Stimulated activated CD4-positive, alpha-beta T cell treated with anti-CD3 and anti-CD28 coated beads, Interleukin-1b, Interleukin-23, amount 100 ng/mL, for 4 hours (primary cell): ENCODE data around the gene PBX3.

Experiments
- DNase-seq, 2 donors: peaks; one replicate each; pipeline ENCODE4 v3.0.0-alpha.2; 2020; ENCODE audit warnings: low read depth in 2 of 2

Gene PBX3

DNA sequence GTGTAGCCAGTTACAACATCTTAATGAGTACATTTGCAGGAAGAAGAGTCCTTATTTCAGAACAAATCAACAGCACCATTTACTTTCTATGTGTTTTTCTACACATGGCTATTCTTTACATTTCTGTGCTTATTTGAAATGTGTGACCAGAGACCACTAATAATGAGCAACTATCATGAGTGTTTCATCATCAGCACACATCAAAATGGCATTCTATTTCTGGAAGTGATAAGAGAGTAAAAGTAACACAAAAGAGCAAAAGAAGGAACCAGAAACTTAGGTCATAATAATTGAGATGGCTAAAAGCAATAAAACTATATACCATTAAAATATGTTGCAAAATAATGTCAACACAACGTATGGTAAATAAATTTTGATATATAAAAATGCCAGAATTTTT is 159.7 kb downstream of the PBX3 start:
- no peak for DNase-seq

GRCh38 chr9:125908136-125908535 is 161.0 kb downstream of the PBX3 start:
- DNase-seq = no peak

DNA sequence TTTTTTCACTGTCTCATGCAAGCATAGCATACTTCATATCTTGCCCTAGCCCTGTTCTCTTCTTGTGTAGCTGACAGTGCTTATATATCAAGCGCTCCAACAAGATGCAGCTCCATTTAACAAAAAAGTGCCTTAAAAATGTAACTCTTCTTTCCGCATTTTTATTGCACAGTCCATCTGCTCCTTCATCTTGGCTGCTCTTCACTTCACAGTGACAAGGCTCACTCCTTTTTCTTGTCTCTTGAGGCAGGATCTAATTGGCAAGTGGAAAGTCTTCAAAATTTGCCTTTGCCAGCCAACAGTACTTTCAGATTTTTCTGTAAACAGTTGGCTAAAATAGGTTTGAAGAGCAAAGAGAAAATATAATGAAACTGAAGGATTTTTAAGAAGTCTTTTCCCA is 161.8 kb downstream of the PBX3 start:
- no peak for DNase-seq

DNA sequence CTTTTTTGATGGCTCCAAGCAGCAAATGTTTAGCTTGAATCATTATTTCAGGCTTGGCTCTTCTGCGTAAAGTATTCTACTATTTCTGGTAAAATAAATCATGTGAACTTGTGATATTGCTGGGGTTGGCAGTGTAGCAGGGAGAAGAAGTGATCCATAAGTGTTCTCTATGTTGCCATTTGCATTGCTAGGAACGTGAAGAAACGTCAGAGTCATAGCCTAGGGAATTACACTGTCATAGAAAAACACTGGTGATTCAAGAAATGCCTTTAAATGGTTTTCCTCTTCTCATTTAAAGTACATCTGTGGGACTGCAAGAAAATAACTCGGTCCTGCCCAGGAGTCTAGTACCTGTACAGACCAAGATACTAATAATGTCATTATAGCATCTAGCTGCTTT is 162.3 kb downstream of the PBX3 start:
- DNase-seq = no peak

DNA sequence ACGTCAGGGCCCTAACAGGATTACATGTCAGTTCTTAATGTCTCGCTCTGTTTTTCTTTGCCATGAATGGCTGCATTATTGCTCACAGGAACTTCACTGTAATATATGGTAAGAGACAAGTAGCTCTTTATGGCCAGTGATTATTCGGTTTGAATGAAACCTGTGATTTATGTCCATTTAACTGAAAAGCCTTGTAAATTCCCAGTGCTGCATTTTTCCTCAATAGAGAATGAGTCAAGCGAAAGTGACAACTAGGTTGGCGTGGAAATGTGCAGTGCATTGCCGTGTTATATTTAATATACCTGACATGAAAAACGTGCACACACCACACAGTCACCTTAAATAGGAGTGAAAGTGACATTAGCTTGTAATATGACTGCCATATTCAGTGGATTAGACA is 163.1 kb downstream of the PBX3 start:
- DNase-seq = no peak

- no peak for DNase-seq
These were observed 164.9 kb downstream of the PBX3 start for GRCh38 chr9:125911861-125912644.

DNA sequence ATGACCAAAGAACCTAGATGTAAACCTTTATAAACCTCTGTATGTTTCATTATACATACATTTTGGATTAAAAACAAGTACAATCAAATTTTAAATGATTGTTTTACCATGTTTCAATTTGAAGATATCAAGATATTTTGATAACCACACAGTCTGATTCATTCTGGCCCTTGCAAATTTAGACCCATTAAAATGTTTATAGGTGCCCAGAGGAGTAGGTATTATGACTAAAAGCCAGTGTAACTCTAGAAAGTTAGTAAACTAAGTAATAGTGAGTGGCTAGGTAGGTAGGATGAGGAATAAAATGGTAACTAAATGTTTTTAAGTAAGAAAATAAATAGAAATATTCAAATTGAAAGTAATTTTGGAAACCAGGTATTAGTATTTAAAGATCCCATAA is 165.5 kb downstream of the PBX3 start:
- DNase-seq = no peak

GRCh38 chr9:125913551-125913950 is 166.4 kb downstream of the PBX3 start:
- DNase-seq = no peak

DNA sequence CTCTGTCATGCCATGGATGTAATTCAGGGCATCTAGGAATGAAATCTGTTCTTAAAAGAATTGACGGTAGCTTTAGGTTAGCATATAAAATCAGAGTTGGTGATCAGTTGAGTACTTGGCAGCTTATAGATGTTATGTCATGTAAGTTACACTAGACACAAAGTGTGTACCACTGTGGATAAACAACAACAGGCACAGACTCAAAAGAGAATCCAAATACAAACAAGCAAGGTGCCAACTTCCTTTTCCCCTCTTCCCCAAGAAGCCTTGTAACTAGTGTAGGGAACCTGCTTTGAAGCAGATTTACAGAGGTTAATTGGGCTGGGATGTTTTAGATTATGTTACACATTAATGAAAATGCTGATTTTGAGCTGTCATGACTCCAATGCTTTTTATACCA is 167.2 kb downstream of the PBX3 start:
- DNase-seq = no peak

- DNase-seq = no peak
These were observed 168.4 kb downstream of the PBX3 start for GRCh38 chr9:125915606-125916005.

DNA sequence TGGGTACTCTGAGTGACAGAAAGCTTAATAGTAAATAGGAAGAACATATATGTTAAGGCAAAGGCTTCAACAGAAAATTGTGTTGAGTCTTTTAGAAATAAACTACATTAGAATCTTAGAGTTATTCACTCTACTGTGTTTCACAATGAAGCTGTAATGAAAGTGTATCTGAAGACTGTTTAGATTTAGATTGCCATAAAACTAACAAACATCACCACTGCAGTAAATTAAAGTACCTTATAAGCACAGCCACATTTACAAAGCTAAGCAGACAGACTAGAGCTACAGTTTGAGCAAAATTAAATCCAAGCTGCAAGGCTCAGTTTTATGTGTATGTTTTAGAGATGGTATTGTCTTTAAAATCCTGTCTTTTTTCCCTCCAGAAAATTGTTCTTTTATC is 172.4 kb downstream of the PBX3 start:
- DNase-seq = no peak

GRCh38 chr9:125920402-125920801 is 173.2 kb downstream of the PBX3 start:
- DNase-seq = no peak

DNA sequence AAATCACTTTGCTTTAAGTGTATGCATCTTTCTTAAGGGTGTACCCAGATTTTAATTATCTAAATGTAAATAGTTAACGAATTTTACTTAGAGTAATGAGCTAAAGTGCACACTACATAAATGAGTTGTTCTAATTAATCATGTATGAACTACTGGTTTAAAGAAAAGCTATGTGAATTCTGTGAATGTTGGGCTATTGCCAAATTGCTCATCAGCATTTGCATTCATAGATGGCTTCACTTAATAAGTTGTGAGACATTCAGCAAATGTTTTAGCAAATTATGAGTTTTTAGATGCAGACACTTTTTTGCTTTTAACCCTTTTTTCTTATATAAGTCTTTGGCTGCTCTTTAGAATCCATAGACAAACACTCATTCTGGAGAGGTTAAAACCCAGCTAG is 175.7 kb downstream of the PBX3 start:
- DNase-seq = no peak

- DNase-seq = no peak
These were observed 177.2 kb downstream of the PBX3 start for GRCh38 chr9:125924351-125924750.

DNA sequence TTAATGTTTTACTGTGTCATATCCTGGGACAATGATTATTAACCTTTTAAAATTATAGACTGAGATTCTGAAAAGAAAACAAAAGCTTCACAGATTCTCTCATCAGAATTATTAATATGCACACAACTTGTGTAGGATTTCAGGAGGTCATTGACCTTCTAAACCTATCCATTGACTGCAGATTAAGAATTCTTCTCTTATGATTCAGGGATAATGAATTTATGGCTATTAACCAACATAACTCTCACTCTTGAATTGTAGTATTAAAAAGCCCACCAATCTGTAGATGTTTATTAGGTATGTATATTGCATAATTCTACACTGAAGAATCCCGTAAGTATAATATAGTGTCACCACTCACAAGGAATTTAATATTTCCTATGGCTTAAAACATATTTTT is 179.8 kb downstream of the PBX3 start:
- no peak for DNase-seq

DNA sequence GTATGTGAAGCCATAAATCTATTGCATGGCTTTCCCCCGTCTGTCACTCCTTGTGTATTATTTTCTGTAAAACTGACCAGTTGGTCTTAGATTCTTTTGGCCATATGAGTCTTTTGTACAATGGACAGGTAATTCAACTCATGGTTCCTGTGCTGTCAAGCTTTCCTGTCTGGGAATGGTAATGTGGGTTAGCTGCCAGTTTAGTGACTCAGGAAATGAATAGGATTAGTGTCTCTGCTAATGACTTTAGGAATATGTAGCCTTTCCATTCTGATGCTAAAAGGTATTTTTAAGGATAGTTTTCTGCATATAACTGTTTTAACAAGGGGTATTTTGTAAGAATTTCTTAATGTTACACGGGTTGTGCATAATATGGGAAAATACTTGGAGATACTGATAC is 182.7 kb downstream of the PBX3 start:
- DNase-seq = no peak

DNA sequence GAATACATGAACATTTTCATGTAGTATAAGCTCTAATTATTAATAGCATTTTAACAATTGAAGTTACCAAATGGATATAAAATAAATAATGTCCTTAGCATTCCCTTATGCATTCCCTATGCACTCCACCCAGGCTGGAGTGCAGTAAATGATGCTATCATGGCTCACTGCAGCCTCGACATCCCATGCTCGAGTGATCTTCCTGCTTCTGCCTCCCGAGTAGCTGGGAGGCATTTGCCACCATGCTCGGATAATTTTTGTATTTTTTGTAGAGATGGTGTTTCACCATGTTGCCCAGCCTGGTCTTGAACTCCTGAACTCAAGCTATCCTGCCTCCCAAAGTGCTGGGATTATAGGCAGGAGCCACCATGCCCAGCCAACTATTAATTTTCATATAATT is 184.0 kb downstream of the PBX3 start:
- no peak for DNase-seq

- no peak for DNase-seq
These were observed 184.8 kb downstream of the PBX3 start for GRCh38 chr9:125932012-125932411.

- DNase-seq = no peak
These were observed 185.7 kb downstream of the PBX3 start for GRCh38 chr9:125932746-125933455.

GRCh38 chr9:125942125-125942524 is 195.0 kb downstream of the PBX3 start:
- DNase-seq = no peak

GRCh38 chr9:125943831-125944230 is 196.7 kb downstream of the PBX3 start:
- DNase-seq = no peak

DNA sequence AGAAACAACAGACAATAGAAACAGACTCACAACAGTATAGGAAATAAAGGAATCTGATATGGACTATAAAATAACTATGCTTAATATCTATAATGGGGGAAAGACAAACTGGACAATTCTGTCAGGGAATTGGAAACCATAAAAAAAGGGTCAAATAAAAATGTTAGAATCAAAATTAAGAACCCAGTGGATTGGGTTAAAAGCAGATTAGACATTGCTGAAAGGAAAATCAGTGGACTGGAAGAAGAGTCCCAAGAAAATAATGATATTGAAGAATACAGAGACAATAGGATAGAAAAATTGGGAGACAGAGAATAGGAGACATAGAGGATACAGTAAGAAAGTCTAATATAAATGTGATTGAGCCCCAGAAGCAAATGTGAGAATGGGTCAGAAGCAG is 199.2 kb downstream of the PBX3 start:
- DNase-seq = no peak

GRCh38 chr9:125948887-125949596 is 201.9 kb downstream of the PBX3 start:
- DNase-seq = no peak
